Fibroblast of skin of left biceps (primary cell): ENCODE measurements around the gene ABCG1.

Source experiments
- DNase-seq, 2 experiments: peaks; one replicate each; pipeline ENCODE4 v3.0.0-alpha.2; 2013; ENCODE audit warnings: low read depth in 2 of 2

The ABCG1 gene

DNA sequence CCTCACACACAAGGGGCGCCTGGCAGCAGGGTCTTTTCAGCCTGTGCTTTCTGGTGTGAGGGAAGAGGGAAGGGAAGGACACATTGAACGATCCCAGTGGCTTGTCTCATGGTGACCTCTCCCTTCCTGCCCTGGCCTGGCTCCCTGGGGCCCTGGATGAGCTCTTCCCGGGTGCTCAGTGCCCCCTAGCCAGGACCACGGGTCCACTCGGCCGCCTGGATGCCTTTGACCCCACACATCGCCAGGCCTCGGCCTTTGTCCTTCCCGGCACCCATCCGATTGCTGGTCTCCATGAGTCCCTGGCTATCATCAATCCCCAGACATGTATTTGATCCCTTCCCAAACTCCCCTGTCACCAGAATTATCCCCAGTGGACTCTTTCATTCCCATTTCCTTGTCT lies 102.3 kb downstream of the ABCG1 start:
- DNase-seq: no peak

GRCh38 chr21:42321845-42322244 lies 102.9 kb downstream of the ABCG1 start:
- DNase-seq: no peak

- no peak for DNase-seq
Observed at GRCh38 chr21:42324896-42325295, 106.0 kb downstream of the ABCG1 start.

DNA sequence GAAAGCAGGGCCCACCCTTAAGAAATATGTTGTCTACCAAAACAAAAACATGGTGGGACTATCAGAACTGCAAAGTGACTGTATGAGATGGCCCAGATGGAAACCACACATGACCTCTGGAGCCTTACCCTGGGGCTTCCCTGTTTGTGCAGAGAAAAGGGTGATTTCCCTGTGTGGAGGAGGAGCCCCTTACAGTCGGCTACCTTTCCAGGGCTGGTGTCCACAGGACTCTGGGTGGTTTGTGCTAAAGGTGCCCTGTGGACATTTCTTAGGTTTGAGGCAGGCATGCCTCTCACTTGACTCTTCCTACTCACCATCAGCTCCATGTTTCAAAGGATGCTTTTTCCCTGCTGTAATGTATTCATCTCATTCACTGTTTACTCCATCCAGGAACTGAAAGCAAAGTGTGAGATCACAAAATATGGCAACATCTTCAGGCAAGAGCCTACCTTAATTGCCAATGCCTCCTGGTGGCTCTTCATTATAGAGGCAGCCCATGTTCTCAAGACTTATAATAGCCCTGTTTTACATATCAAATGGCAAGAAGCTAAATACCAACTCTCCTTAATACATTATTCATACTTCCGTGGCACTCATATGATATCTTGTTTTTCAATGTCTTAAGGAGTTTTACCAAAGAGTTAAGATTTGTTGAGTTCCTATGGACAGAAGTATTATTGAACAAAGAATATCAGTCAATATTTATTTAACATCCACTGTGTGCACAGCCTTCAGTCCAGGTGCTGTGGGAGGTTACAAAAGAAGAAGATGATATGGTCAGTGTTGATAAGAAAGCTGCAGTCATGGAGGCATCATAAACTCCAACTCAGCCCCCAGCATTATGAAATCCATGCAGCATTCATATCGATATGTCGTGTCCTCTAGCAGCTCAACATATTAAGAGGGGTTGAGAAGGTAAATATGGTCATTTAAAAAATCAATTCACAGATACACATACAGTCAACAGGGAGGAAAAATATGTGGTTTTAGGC lies 111.7 kb downstream of the ABCG1 start:
- no peak for DNase-seq

DNA sequence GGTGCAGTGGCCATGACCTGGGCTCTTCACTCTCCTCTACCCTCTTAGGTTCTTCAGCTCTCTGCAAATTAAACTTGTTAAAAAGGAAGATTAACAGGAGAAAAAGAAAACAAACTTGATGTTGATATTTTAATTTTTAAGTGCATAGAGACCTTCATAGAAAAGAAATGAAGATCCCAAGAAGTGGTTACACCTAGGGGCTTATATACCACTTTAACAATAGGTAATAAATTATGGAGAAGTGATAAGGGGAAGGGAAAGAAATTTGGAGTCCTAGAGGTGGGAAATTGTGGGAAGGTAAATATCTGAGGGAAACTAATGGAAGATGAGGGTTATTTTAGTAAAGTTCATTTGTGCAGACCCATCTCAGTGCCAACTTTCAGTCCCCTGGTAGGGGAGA lies 112.7 kb downstream of the ABCG1 start:
- DNase-seq: no peak

GRCh38 chr21:42332557-42333317 lies 113.8 kb downstream of the ABCG1 start:
- no peak for DNase-seq

GRCh38 chr21:42336054-42336453 lies 117.1 kb downstream of the ABCG1 start:
- no peak for DNase-seq

GRCh38 chr21:42337276-42337675 lies 118.3 kb downstream of the ABCG1 start:
- no peak for DNase-seq

DNA sequence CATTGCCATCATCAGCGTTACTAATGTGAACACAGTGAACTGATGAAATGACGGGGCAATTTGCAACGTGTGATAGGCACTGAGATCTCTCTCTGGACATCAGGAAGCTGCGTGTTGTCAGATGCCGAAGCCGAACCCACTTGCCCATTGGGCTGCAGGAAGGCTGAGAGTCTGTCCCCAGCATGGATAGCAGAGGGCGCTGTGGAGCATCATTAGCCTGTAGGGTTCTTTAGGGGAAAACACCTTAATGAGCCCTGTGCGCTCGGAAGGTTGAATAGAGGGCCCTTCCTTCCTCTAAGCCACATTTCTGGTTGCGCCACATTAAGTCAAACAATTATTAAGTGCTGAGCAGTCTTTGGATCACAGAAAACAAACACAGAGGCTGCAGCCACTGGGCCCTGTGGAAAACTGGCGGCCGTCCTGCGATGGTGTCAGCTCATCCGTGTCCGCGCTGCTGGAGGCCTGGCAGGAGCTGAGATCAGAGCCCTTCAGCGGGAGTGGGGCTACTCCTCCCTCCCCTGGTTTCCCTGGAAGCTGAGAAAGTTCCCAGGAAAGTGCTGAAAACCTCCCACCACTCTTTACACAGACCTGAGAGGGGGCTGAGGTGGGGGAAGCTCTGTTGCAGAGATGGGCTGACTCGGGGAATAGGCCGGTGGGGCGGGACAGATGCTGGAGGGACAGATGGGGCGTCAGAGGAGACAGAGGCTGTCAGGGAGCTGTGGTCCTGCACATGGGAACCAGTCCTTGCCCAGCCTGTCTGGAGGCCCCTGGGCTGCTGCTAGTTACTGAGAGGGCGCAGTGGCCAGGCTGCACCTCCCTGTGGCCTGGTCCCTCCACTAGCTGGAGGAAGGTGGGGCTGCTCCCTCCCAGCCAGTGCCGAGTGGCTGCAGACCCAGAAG lies 119.1 kb downstream of the ABCG1 start:
- DNase-seq: no peak

GRCh38 chr21:42338729-42339715 lies 120.1 kb downstream of the ABCG1 start:
- DNase-seq: no peak

DNA sequence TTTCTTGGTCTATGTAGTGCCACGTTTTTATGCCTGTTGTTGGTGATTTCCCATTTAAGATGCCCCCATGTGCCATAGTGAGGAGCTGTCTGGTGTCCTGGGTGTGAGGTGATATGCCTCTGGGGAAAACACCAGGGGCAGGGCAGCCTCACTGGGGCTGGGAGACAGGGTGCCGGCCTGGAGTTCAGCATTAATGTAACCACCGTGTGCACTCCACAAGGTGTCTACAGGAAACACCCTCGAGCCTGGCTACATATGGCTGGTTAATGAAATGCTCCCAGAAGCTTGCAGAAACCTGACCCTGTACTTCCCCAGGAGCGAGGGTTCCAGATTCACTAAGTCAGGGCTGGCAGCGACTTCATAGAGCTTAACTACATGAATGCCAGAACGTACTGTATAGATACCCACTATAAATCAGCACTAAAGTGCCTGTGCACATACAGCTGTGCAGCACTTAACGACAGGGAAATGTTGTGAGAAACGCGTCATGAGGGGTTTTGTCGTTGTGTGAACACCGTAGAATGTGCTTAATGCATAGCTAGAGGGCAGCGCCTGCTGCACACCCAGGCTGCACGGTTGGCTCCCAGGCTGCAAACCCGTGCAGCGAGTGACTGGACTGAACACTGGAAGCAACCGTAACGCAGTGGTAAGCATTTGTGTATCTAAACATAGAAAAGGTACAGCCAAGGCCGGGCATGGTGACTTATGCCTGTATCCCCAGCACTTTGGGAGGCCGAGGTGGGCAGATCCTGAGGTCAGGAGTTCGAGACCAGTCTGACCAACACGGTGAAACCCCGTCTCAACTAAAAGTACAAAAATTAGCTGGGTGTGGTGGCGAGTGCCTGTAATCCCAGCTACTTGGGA lies 121.5 kb downstream of the ABCG1 start:
- DNase-seq: no peak

- no peak for DNase-seq
Observed at GRCh38 chr21:42341776-42342542, 123.0 kb downstream of the ABCG1 start.

DNA sequence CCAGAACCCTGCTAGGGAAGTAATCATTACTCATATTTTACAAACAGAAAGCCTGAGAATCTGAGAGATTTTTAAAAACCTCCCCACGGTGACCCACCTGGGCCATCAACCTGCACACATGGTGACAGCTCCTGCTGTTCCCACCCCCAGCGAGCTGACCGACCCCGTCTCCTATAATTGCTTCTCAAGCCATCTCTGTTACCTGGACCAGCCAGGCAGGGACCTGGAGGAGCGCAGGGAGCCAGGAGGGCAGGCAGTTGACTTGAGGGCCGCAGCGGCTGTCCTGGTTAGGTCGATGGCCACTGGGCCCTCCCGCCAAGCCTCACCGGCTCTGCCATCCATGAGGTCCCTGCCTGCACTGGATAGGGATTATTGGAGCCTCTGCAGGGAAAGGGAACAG lies 124.2 kb downstream of the ABCG1 start:
- no peak for DNase-seq

- no peak for DNase-seq
Observed at GRCh38 chr21:42343556-42343955, 124.6 kb downstream of the ABCG1 start.

DNA sequence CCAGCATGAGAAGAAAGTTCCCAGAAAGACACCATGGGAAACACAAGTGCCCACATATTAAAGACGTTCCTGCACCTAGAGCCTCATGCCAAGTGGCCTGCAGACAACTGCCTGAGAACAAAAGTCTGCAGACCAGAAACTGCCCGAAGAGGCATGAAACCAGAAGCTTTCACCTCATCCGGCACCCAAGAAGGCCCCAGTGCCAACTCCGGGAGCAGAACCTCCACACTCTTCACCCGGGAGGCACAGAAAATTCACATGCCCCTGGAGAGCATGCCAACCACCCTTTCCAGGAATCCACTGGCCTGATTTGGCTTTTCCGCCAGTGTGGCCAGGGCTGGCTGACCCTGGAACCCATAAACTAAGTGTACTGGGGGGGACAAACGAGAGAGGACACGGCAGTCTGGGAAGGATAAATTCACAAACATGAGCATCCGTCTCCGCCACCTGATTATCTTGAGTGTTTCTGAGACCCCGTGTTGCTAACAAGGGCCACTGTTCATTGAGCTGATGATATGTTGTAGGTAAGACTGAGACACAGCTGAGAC lies 125.1 kb downstream of the ABCG1 start:
- DNase-seq: no peak

- no peak for DNase-seq
Observed at GRCh38 chr21:42344631-42345030, 125.7 kb downstream of the ABCG1 start.

DNA sequence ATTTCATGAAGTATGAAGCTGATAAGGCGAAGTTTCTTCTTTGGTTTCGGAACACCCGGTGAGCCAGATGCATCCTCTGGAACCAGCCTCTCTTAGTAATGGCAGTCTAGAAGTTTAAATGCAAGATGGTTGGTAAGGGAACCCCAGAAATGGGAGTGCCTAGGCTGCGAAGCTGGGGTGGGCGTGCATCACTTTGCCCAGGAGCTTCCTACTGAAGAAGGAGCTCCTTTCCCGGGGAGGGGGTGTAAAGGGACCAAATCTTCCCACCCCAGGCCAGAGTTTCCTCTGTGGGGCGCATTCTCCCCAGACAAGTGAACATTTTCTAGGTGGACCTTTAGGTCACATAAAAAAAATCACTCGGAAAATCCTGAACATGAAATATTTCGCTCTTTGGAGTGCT lies 127.5 kb downstream of the ABCG1 start:
- no peak for DNase-seq
